MM.1S (cell line): ENCODE results near the gene KCNIP4.

Experiments used
- CTCF ChIP-seq: fragments of 300-600 bp; sonication (generic); IDR thresholded peaks from 2 replicates; pipeline ENCODE4 v1.5.1; 2016; ENCODE audit warnings: antibody characterized with exemption, low read length, mixed read lengths
- EZH2 ChIP-seq: fragments of 300-600 bp; sonication (generic); optimal IDR thresholded peaks from 2 replicates; pipeline ENCODE3; 2017; ENCODE audit warnings: low read depth, mild to moderate bottlenecking, antibody characterized with exemption, low read length, mixed read lengths
- EZH2phosphoT487 ChIP-seq: fragments of 300-600 bp; sonication (generic); IDR thresholded peaks from 2 replicates; pipeline ENCODE4 v1.6.1; 2018; ENCODE audit warnings: antibody characterized with exemption, low read length

GRCh38 chr4:20829617-20830357 lies 1118.8 kb downstream of the KCNIP4 start:
- TF ChIP-seq CTCF: no peak
- TF ChIP-seq EZH2phosphoT487: no peak
- no peak for TF ChIP-seq EZH2
